SH-SY5Y (cell line): ENCODE results near the gene SCAF11.

ENCODE experiments used
- GATA2 ChIP-seq: IDR thresholded peaks from 2 replicates; pipeline ENCODE4 v1.6.1; 2011; ENCODE audit warnings: mild to moderate bottlenecking, low read depth, low read length
- GATA3 ChIP-seq: IDR thresholded peaks from 2 replicates; pipeline ENCODE4 v1.6.1; 2011; ENCODE audit warnings: low read depth, mild to moderate bottlenecking, low read length, moderate library complexity

- no peak for TF ChIP-seq GATA2
- no peak for TF ChIP-seq GATA3
These were observed 75.0 kb downstream of the SCAF11 start for GRCh38 chr12:45915405-45915804.
